ENCODE data around the gene OTOG.

The OTOG gene

DNA sequence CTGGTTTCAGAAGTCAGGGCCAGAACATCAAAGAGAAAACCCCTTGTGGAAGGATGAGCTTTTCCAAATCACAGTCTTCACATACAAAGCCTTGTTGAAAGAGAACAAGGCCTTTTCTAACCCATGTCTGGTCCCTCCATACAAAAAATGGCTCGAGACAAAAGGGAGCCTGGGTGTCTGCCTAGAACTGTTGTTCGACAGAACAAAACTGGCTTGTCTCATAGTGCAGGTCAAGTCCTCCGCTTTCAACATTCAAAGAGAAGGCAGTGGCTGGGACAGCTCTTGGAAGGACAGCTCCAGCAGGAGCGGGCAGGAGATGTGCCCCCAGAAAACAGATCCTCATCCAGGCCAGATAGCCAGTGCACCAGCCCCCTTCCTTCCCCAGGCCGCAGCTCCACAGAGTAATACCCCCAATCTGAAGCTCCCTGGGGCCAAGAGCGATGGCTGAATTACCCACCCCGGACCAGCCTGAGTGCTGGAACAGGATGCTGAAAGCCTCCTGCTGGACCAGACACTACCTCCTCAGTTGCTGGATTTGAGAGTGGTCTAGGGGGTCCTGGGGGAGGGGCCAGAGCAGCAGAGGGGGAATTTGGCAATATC, 30.4 kb upstream of the OTOG start:
- DNase-seq (ENCODE audit: low read depth), result no peak
- no peak overlapping the region for H3K4me3 ChIP-seq (ENCODE audit: low read depth, low read length)

DNA sequence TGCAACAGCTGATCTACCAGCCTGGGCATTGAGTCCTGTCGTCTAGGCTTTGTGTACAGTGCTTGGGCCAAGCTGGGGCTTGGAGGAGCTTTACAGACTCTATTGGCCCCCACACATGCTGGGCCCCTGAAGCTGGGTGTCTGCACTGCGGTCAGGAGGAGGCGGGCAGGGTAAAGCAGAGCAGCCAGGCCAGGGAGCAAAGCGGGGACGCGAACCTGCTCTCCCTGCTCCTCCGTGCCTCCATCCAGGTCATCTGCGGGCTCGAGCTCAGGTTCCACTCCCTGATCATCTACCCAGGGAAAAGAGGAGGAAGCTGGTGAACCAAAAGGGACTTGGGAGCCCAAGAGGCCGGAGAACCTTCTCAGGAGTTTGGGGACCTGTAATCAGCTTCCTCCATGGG, 29.9 kb upstream of the OTOG start:
- DNase-seq (ENCODE audit: low read depth), result no peak
- H3K4me3 ChIP-seq (ENCODE audit: low read depth, low read length), result no peak overlapping the region

DNA sequence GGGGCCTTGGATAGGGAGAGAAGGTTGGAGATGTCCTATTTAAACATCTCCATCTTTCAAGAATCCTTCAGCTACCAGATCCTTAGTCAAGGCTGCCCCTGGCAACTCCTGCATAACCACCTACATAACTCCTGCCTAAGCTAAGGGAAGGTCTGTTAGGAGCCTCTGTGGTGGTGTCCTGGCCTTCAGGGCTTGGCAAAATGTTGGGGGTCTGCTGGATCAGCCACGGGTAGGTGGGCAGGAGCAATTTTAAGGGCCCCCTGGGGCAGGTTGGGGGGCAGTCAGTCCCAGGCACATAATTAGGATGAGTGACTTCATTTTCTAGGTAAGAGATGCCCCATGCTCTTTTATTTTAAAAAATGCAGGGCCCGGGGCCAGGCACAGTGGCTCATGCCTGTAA, 28.7 kb upstream of the OTOG start:
- DNase-seq (ENCODE audit: low read depth), result no peak
- H3K4me3 ChIP-seq (ENCODE audit: low read depth, low read length), result no peak overlapping the region

DNA sequence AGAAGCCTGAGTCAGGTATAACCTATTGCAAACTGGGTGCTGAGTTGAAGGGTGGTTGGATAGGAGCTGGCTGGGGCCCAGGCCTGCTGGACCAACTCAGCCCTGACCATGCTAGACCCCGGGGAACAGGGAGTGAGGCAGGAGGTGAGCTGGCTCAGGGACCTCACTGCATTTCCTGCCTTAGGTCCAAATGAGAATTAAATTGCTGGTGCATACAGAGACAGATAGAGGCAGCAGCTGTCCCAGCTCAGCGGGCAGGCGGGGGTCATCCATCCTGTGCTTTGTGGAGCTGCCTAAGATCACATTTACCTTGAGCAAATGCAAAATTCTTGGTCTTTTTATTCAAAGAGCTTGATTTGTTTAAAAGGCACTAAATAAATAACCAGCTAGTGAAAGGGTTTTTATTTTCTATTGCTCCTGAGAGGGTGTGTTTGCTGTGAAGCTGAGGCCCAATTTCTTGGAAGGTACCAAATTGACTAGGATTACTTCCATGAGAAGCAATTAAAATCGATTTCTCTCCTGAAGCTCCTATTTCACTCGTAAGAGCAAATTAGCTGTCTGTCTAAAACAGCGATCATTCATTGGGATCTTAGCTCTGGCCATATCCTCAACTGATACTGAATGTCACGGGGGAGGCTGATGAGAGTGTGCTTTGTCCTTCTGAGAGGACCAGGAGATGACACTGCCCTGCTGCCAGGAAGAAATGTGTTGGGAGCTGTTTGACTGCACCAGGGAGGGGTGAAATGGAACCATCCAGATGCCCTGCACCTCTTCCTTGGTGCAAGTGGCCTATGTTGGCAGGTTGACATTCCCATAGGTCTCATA, 27.8 kb upstream of the OTOG start:
- no peak for DNase-seq (ENCODE audit: low read depth)
- no peak overlapping the region for H3K4me3 ChIP-seq (ENCODE audit: low read depth, low read length)

DNA sequence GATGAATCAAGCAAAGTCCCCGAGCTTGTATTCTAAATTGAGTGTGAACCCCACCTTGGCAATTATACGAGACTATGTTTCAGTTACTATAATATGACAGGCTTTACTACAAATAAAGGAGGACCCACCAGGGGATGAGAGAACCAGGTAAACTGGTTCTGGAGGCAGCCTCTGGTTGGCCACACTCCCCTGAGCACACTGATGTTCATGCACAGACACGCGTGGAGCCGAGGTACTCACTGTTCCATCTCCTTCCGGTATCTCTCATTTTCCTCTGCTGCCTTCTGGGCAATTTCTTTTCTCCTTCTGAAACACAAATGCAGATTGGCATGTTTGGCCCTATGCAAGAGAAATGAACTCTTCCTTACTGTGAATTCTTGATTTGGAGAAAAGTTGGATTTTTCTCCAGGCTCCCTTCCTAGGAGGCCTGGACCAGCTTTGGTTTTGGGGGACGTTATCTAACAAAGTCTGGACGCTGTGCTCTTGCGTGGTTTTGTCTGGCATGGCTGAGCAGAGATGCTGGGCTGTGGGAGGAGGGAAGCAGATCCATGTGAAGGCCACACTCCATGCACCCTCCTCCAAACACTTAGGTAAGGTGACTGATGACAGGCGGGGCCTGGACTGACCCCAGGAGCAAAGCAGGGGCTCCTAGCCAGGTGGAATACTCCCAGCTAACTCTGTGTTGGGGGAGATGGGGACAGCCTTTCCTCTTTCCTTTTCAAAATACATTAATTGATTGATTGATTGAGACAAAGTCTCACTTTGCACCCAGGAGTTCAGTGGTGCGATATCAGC, 25.8 kb upstream of the OTOG start:
- H3K4me3 ChIP-seq (ENCODE audit: low read depth, low read length), result no peak overlapping the region
- DNase-seq (ENCODE audit: low read depth), result no peak

DNA sequence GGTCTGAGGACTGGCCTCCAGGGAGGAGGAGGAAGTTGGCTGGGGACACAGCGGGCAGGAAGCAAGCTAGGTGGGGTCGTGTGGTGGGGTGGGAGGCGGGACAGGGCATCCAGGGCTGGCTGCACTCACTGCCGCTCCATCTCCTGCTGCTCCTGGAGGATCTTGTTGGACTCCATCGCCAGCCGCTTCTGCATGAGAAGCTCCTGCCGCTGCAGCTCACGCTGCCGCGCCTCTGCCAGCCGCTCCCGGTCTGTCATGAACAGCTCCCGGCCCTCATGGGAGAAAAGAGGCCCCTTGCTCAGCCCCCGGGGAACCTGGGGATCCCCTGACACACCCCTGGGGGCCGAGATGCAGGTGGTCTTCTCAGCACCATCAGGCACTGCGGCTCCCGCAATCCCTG, 24.4 kb upstream of the OTOG start:
- H3K4me3 ChIP-seq (ENCODE audit: low read depth, low read length), result no peak overlapping the region
- DNase-seq (ENCODE audit: low read depth), result no peak

DNA sequence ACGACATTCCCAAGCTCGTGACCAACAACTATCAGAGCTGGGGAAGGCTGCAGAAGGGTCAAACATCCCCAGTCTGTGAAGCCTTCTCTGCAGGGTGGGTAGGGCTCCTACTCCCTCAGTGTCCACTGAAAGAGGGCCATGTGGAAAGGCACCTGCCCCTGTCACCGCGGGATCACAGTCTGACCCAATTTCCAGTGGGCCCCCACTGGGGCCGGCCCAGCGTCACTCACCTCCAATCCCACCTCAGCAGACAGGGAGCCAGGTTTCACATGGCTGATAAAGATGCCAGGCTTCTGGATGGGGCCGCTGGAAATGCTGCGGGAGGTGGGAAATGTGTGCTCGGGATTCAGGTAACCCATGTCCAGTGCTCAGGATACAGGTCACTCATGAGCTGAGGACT, 22.8 kb upstream of the OTOG start:
- DNase-seq (ENCODE audit: low read depth), result no peak
- H3K4me3 ChIP-seq (ENCODE audit: low read depth, low read length), result no peak overlapping the region

DNA sequence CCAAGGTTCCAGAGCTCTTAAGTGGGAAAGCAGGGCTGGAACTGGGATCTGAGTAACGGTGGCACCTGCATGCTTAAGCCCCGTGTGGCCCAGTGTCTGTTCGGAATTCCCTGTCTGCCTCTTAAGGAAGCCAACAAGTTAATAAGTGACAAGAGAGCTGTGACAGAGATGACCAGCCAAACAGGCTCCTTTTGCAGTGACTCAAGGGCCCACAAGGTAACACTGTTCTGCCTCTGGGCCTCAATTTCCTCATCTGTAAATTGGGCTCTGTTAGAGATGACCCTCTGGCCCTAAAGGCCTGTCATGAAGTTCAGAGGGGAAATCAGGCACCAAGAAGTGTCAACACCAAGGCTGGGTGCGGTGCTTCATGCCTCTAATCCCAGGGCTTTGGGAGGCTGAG, 21.5 kb upstream of the OTOG start:
- DNase-seq (ENCODE audit: low read depth), result no peak
- no peak overlapping the region for H3K4me3 ChIP-seq (ENCODE audit: low read depth, low read length)

DNA sequence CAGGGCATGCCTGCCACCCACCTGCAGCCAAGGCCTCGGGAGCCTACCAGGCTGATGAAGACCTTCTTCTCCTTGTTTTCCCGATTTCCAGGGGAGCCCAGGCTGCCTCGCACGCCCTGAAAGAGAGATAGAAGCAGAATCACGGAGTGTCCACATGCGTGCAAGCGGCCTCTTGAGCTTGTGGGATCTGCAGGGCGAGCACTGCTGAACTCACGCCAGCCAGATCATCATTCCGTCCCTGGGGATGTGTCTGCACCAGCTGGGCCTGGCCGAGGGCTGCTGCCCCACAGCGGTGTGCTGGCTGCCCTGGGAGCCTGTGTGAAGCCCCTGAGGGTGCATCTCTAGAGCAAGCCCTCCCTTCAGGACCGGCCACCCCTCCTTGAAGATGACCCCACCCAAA, 20.7 kb upstream of the OTOG start:
- DNase-seq (ENCODE audit: low read depth), result no peak

DNA sequence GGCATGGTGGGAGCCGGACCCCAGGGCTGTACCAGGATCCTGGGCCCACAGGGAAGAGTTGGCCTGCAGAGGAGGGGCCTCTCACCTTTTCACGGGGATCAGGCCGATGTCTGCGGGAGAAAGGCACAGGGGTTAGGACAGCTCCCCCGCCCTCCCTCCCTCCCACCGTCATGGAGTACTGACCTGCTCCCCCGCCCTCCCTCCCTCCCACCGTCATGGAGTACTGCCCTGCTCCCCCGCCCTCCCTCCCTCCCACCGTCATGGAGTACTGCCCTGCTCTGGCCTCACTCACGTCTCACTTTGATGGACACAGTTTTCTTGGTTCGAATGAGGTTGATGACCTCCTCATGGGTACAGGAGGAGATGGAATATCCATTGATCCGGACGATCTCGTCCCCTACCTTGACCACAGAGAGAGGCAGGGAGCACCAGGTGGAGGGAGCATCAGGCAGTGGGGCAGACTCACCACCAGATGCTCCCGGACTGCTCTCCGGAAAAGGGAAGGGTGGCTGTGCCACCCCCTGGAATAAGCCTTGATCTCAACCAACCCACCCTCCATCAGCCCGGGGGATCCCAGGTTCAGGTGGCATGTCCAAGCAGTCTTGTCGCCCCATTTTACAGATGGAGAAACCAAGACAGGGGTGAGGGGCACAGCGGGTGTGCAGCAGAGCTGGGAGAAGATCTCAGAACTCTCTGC, 20.0 kb upstream of the OTOG start:
- no peak overlapping the region for H3K4me3 ChIP-seq (ENCODE audit: low read depth, low read length)
- DNase-seq (ENCODE audit: low read depth), result no peak

More for the DNA sequence above, 20.7 kb upstream of the OTOG start:
- H3K4me3 ChIP-seq (ENCODE audit: low read depth, low read length), result no peak overlapping the region

DNA sequence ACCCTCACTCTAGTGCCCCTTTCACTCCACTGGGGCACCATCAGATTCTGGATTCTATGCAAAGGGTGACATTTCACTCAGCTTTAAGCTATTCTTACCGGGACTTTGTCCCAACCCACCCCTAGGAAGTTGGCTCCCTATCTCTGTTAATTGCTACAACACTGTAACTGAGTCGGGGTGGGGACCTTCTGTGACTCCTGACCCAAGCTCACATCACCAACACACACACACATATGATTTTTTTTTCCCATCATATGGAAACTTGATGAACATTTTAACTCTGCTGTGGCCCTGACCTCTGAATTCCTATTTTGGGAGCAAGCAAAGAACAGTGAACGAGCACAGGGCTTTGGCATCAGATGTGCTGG, 19.4 kb upstream of the OTOG start:
- H3K4me3 ChIP-seq (ENCODE audit: low read depth, low read length), result no peak overlapping the region
- no peak for DNase-seq (ENCODE audit: low read depth)

DNA sequence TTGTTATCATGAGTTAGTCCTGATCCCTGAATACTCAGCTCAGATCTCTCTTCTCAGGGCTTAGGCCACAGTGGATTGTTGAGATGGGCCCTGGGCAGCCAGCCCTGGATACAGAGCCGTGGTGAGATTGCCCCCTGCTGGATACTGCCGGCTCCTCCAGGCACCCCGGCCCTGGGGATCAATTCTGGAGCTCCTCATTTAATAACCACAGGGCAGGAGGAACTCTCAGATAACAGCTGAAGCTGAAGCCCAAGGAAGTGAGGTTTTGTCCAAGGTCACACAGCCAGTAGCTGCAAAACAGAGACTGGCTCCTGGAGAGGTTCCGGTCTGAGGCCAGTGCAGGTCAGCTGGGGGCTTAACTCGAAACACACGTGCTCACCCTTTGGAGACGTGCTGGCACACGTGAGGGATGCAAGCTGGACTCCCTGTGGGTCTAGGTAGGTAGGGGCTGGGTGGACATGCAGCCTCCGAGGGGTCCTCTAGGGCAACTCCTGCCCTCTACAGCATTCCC, 18.8 kb upstream of the OTOG start:
- DNase-seq (ENCODE audit: low read depth), result no peak
- H3K4me3 ChIP-seq (ENCODE audit: low read depth, low read length), result no peak overlapping the region

DNA sequence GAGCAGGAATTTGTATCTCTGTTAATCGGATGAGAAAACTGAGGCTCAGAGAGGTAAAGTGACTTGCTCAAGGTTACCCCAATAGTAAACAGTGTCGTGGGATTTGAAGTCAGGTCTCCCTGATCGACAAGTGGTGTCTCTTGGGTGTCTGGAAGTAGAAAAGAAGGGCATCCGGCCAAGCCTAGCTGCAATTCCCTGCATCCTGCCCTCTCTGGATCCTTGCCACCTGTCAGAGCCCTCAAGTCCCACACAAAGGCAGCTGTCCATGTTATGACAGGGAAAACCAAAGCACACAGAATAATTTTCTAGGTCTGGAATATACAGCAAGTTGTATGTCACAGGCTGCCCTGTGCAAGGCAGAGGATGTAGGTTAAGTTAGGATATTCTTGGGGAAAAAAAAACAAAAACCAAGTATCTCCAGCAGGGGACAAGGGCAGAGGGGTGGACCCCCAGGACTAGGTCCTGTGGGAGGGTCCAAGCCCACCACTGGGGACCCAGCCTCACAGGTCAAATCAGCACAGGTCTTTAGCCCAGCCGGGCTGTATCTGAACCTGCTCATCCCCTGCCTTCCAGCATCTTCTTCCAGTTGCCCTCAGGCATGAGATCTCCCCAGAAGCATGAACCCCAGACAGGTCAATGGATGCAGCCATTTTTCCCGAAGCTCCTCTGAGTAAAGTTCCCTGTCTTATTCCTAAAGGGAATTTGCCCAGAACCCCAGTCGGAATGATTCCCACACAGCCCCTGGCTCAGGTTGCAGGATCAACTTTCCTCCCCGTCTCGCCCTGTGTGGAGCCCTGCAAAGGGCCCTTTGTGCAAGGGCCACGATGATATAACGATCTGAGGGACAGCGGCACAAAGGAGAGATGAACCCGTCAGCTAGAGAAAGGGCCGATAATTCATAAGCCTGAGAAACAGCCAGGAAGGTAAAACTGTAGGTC, 17.9 kb upstream of the OTOG start:
- DNase-seq (ENCODE audit: low read depth), result peak; percentile 9
- H3K4me3 ChIP-seq (ENCODE audit: low read depth, low read length), result no peak overlapping the region

DNA sequence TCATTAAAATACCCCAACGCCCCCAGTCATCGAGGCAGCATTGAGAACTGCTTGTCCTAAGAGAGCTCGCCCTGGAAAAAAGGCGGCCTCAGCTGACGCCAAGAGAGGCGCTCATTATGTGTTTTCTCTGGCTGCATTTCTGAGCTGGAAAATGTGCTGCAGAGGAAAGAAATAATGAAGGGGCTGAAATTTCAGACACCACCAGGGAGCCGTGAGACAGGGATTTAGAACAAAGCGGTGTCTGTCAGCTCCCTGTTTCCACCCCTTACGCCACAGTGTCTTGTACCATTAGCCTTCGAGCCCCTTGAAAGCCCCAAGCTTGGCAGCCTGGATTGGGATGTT, 17.2 kb upstream of the OTOG start:
- no peak for DNase-seq (ENCODE audit: low read depth)
- no peak overlapping the region for H3K4me3 ChIP-seq (ENCODE audit: low read depth, low read length)

DNA sequence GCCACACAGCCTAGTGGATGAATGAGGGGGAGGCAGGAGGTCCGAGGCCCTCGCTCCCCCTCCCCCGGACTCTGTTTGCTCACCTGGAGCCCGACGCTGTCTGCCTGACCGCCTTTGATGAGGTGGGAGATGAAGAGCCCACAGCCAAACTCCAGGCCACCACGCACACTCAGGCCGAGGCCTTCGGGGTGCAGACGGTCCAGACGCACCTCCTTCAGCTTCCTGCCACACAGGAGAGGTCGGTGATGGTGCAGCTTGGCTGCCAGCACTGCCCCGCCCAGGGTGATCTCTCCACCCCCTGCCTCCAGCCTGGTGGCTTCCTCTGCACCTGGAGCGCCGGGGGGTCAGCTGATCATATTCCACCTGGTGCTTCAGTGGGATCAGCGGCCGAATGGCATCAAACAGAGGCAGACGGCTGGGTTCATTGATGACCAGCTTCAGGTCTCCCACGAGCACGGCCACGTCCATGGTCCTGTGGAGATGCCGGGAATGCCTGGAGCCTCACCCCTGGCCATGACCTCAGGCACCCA, 15.9 kb upstream of the OTOG start:
- DNase-seq (ENCODE audit: low read depth), result no peak
- no peak overlapping the region for H3K4me3 ChIP-seq (ENCODE audit: low read depth, low read length)

DNA sequence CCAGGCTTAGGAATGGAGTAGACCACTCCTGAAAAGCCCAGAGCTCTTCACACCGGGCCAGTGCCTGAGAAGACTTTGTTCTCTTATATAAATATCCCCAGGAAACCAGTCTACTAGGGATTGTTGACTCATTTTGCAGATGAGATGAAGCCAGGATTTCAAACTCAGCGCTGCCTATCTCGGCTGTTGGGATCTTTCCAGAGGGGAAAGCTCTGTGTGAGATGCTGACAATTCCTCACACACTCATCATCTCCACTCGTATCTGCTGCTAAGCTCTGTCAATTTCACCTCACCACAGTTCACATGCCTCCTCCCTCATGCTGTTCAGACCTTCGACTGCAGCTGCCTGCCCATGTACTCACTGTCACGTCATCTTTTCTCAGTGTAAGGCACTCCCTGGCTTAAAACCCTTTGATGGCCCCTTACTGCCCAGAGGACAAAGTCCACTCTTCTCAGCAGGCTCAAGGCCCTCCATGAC, 15.4 kb upstream of the OTOG start:
- peak; percentile 19 for DNase-seq (ENCODE audit: low read depth)
- no peak overlapping the region for H3K4me3 ChIP-seq (ENCODE audit: low read depth, low read length)

DNA sequence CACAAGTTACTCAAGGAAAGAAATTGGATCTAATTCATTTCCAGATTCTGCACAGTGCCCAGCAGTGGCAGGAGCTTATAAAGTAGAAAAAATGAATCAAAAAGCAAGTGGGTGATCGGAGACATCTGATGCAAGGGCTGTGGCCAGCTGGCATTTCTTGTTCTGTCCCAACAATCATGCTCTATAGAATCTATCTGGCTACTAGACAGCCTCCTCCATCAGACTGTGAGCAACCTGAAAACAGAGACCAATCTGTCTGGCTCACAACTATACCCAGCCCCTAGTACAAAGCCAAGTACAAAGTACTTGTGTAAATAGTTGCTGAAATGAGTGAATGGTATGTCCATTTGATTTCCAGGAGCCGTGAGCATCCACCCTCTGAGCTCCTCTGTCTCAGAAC, 14.3 kb upstream of the OTOG start:
- no peak overlapping the region for H3K4me3 ChIP-seq (ENCODE audit: low read depth, low read length)
- DNase-seq (ENCODE audit: low read depth), result no peak

DNA sequence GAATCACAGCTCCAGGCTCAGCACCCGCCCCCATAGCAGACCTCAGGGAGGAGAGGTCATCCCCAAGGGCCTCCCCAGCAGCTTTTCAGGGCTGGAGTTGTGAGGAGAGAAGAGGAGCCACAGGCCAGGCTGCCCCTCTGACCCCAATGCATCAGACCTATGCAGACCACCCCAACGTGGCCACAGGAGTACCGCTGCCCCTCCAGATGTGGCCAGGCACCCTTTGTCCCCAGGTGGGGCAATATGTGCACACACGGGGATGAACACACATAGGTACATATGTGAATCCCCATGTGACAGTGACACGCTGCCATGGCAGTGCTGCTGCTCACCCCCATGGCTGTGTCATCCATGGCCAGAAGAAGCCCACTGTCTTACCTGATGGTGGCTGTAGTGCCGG, 13.7 kb upstream of the OTOG start:
- no peak for DNase-seq (ENCODE audit: low read depth)
- no peak overlapping the region for H3K4me3 ChIP-seq (ENCODE audit: low read depth, low read length)

Measured in skeletal muscle cell (primary cell).